Heart right ventricle (tissue), 16 donors: ENCODE measurements around the gene MRS2. TPM values are rescaled to one million over a fixed set of nuclear protein-coding genes. Genes with fewer than 3 reads are reported as not detected.
"Not testable (repeated sequence)": the region's sequence is repeated elsewhere in the genome, so short reads cannot be mapped to it uniquely, and the experiment has no call there.

Experiments
- ATAC-seq, 8 donors: fragments of 200-7000 bp; cut with Tn5 transposase; one replicate each; pipeline ENCODE4 v1.9.1; 2020; ENCODE audit warnings: mild to moderate bottlenecking in 8 of 8, moderate library complexity in 8 of 8, moderate number of reproducible peaks in 1 of 8
- DNase-seq, 2 donors: peaks; one replicate each; pipeline ENCODE4 v3.0.0-alpha.2; 2020
- H3K27ac ChIP-seq, 10 donors: fragments of 200-600 bp; sonication (generic) in 2 of 10; one replicate each; pipeline versions ENCODE4 v1.5.0 to v1.8.0; 2020 to 2022; ENCODE audit warnings: mild to moderate bottlenecking in 3 of 10
- H3K27me3 ChIP-seq, 7 donors: fragments of 200-600 bp; one replicate each; pipeline ENCODE4 v1.8.0; 2021 to 2022; ENCODE audit warnings: mild to moderate bottlenecking in 2 of 7
- H3K36me3 ChIP-seq, 9 donors: fragments of 200-600 bp; sonication (generic) in 1 of 9; one replicate each; pipeline versions ENCODE4 v1.5.0 to v1.8.0; 2020 to 2022; ENCODE audit warnings: mild to moderate bottlenecking in 2 of 9
- H3K4me1 ChIP-seq, 9 donors: fragments of 200-600 bp; sonication (generic) in 1 of 9; one replicate each; pipeline versions ENCODE4 v1.5.0 to v1.8.0; 2020 to 2022; ENCODE audit warnings: mild to moderate bottlenecking in 4 of 9
- H3K4me3 ChIP-seq, 10 donors: fragments of 200-600 bp; sonication (generic) in 2 of 10; one replicate each; pipeline versions ENCODE4 v1.5.0 to v1.8.0; 2020 to 2022; ENCODE audit warnings: mild to moderate bottlenecking in 7 of 10, moderate library complexity in 2 of 10
- H3K9me3 ChIP-seq, 11 donors: fragments of 200-600 bp in 10 of 11; sonication (generic) in 2 of 11; one replicate each; pipeline versions ENCODE4 v1.5.0 to v1.8.0; 2013 to 2022; ENCODE audit warnings: mild to moderate bottlenecking in 2 of 11, control low read depth in 1 of 11, moderate library complexity in 1 of 11
- CTCF ChIP-seq, 9 donors: fragments of 200-600 bp; sonication (generic) in 2 of 9; IDR thresholded peaks; one replicate each; pipeline versions ENCODE4 v1.5.0 to v1.8.0; 2021 to 2022; ENCODE audit warnings: antibody characterized with exemption in 9 of 9, mild to moderate bottlenecking in 5 of 9, moderate library complexity in 1 of 9
- WGBS, 2 donors: extraction: QIAGEN DNeasy Blood & Tissue Kit; methylation state at CpG; one replicate each; pipeline ENCODE4 v1.1.7; 2013; ENCODE audit warnings: inconsistent platforms in 1 of 2; 5-methylcytosine and 5-hydroxymethylcytosine counted together
- intact Hi-C, 10 donors: fragments of 100-400 bp; cut with DNase I; formaldehyde crosslinking; loops; one replicate each; pipeline versions ENCODE4 v1.11.1 to v1.14.2; 2022
- polyA plus RNA-seq, 2 donors: library from polyadenylated mRNA; stranded (reverse); fragments of 200-250 nt; gene quantifications; one replicate each; pipeline ENCODE4 v1.2.3, GENCODE V29; 2013
- total RNA-seq, 10 donors: library from RNA; stranded (reverse); fragmentation: NEBNext Ultra II Directional in 3 of 10; extraction: Animal tissue kit (Norgen Biotek cat#: 25700) in 3 of 10; gene quantifications; one replicate each; pipeline versions ENCODE4 v1.2.1 to v1.2.4, GENCODE V29; 2021 to 2023
- donor health status: Arrhythmogenic right ventricular cardiomyopathy.
- donor health status: ischemic (EF 13 %, LVEDD 7.1; RV severe dilation, severe dysfunction).
- donor health status: healthy with polysubstance abuse.
- donor health status: DM: no; HTN: yes; CAD: no.
- donor health status: DM: no; HTN: no; CAD: no.
- donor health status: ischemic (EF 25% LVEDD 6.9; RV normal size, moderate dysfunction).
- donor health status: ischemic (EF 25% LVEDD 5.7; RV mildly dilated, moderate dysfunction).
- donor health status: healthy.
- donor health status: DM: yes; HTN: yes; CAD: no.
- donor health status: Ischemic cardiomyopathy.
- donor health status: ischemic (EF 35%, LVEDD 5.7; RV mildly dilated, moderate dysfunction).
- donor health status: nonischemic (EF 11% LVEDD 7.7; RV severe dilation, severe dysfunction).
- donor health status: DM: yes; HTN: yes; CAD: no.
- donor health status: PGD.
- donor health status: ischemic (EF 29% LVEDD 5.4; RV normal size, mild dysfunction).
- donor health status: nonischemic (EF 23%, LVEDD 6.1; RV moderate dilation, normal function).

Gene MRS2
- total and polyA plus RNA-seq, 12 donors: 18.5 to 68.6 (median 48.5) TPM

- no peak for TF ChIP-seq CTCF (IDR thresholded peaks at IDR 0.05)
- no peaks in the 10 kb centered on the region for H3K9me3 ChIP-seq
- intact Hi-C loops: no loop called here
- 81 to 84% methylated on average over 1 of the region's 1 CpG for WGBS, 2 donors
- H3K27me3 ChIP-seq: peaks cover 0 to 2% (median 0%) of the 10 kb centered on the region in 7 donors
- ATAC-seq: no peak
- H3K27ac ChIP-seq: no peak overlapping the region
- no peaks in the 10 kb centered on the region for H3K4me1 ChIP-seq
- H3K36me3 ChIP-seq: no peaks in the 10 kb centered on the region
- DNase-seq: no peak
- H3K4me3 ChIP-seq: no peak overlapping the region
These were observed 24.2 kb upstream of the MRS2 start for GRCh38 chr6:24378473-24379097.

GRCh38 chr6:24381476-24382219 lies 21.1 kb upstream of the MRS2 start:
- H3K4me1 ChIP-seq: no peaks in the 10 kb centered on the region
- no peak overlapping the region for H3K27ac ChIP-seq
- TF ChIP-seq CTCF (IDR thresholded peaks at IDR 0.05): no peak
- H3K4me3 ChIP-seq: no peak overlapping the region
- H3K9me3 ChIP-seq: no peaks in the 10 kb centered on the region
- WGBS, 2 donors: 96 to 97% methylated on average over 4 of the region's 4 CpGs
- no peaks in the 10 kb centered on the region for H3K36me3 ChIP-seq
- intact Hi-C loops: no loop called here
- DNase-seq (no peak), ATAC-seq (no peak)
- peaks cover 0 to 4% (median 0%) of the 10 kb centered on the region in 7 donors for H3K27me3 ChIP-seq

- Histone ChIP-seq H3K36me3 (no peaks in the 10 kb centered on the region), H3K27ac (no peak overlapping the region), H3K9me3 (no peaks in the 10 kb centered on the region), H3K4me3 (no peak overlapping the region), H3K4me1 (no peaks in the 10 kb centered on the region), H3K27me3 (peaks cover 0 to 8% (median 0%) of the 10 kb centered on the region in 7 donors)
- TF ChIP-seq CTCF (IDR thresholded peaks at IDR 0.05): no peak
- ATAC-seq: no peak
- 90 to 96% methylated on average over 1 of the region's 1 CpG for whole genome bisulfite sequencing, 2 donors
- DNase-seq: no peak
- intact Hi-C loops: no loop called here
These were observed 20.6 kb upstream of the MRS2 start for GRCh38 chr6:24382220-24382540.

GRCh38 chr6:24382891-24383494 lies 19.7 kb upstream of the MRS2 start:
- DNase-seq, H3K4me1 ChIP-seq, H3K4me3 ChIP-seq, H3K27me3 ChIP-seq, intact Hi-C loops, H3K9me3 ChIP-seq, H3K27ac ChIP-seq, ATAC-seq, H3K36me3 ChIP-seq: not testable (repeated sequence)
- WGBS, 2 donors: 92 to 94% methylated on average over 9 of the region's 9 CpGs

- not testable (repeated sequence) for H3K4me1 ChIP-seq, H3K9me3 ChIP-seq, H3K4me3 ChIP-seq, H3K36me3 ChIP-seq, H3K27ac ChIP-seq, DNase-seq, ATAC-seq
- intact Hi-C loops: loop anchor here in 4 of 10 donors (5.0 kb wide), 1 partner anchor 102 kb away; no protein-coding TSS in a partner anchor
- 91 to 92% methylated on average over 5 of the region's 5 CpGs for WGBS, 2 donors
- H3K27me3 ChIP-seq: peaks cover 0 to 11% (median 0%) of the 10 kb centered on the region in 7 donors
These were observed 18.2 kb upstream of the MRS2 start for GRCh38 chr6:24384369-24385130.
